GM21529 (cell line): Measurements from ENCODE around the gene ZFYVE21.
A peak's percentile ranks its signal among the peaks of the same experiment; 100 is the strongest.

Source experiments
- ATAC-seq: cut with Tn5 transposase; IDR thresholded peaks from one replicate; pipeline ENCODE4 v1.9.1; 2021; ENCODE audit not compliant: unreplicated experiment

Gene ZFYVE21

DNA sequence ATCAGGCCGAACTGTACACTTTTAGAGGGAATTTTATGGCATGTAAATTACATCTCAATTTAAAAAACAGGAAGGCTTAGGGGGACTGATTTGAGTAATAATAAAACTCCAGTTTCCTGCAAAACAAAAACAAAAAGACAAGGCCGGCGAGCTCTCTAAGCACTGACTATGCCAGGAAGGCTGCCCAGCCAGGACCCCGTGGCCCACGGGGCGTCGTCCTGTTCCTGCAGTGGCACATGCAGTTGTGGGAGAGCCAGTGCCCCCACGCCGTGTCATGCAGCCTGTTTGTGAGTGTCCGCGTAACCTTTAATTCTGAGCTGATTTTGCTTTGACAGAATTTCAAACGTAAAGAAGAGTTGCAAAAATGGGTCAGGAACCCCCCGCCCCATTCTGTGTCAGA is 10.9 kb upstream of the ZFYVE21 start:
- ATAC-seq, result no peak

DNA sequence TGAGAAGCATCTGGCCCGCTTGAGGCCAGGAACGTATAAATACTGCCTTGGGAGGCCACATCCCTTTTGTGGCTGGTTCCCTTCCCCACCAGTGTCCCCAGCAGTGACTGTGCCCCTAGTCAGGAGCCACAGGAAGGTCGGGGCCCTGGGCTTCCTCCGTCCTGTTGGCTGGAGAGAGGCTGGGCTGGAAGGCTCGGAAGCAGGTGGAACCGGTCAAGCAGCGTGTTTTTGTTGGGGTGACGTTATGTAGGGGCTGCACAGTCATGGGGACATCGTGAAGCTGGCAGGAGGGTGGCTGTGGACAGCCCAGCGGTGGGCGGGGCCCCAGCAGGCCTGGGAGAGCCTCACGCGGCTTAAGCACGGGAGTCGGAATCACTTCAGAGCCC is 10.5 kb upstream of the ZFYVE21 start:
- ATAC-seq, result no peak

DNA sequence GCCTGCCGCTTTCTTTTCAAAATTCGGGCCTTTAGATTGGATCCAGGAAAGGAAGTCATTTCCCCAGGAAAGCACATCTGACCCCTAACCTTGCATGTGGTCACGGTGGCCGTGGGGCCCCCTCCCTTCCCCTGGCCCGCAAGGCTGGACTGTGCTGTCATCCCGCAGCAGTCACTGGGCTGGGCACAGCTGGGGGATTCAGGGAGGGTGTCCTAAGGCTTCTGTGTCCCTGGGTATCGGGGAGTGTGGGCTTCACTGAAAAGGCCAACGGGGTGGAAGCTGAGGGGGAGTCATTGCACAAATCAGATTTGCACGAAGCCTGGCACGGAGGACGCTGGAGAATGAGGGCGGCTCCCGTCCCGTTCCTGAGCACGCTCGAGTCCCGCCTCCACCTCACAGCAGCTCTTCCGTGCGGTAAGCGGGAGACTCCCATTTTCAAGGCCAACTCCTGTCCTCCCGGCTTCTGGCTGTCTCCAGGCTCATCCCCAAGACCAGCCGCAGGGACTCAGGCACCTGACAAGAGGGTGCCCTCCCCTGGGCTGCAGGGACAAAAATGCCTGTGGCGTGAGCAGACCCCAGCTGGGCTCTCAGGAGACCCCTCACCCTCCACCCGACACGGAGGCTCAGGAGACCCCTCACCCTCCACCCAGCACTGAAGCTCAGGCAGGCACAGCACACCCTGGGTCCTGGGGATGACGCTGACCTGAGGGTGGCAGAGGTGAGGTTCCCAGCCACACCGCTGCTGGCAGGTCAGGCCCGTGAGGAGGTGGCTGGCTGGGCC is 9.9 kb upstream of the ZFYVE21 start:
- no peak for ATAC-seq

DNA sequence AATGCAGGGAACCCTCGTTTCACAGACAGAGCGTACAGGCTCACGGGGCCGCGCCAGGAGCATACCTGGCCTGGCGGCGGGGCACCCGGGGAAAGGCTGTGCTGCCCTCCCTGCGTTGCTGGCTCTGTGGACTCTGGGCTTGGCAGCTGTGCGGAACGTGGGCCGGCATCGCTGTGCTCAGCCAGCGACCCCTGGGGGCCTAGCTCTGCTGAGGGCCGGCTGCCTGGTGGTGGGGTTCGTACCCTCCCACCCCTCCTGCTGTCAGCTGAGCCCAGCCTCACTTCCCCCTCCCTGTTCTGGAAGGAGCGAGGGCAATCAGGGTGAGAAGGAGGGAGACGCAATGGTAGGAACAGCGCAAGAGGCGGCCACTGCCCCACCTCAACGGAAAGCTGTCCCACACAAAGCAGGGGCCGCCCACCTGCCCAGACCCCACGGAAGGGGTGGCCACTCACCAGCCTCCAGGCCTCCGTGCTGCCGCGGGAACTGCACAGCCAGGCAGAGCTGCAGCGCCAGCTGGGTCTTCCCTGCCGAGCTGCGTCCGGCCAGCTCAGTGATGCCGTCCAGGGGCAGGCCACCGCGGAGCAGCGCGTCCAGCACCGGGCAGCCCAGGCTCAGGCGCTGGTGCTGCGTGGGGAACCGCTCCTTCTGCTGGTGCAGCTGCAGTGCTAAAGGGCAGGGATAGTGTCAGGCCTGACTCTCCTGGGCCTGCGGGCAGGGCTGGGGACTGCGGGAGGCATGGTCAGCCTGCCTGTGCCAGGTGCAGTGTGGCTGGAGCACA is 8.9 kb upstream of the ZFYVE21 start:
- ATAC-seq, result no peak

DNA sequence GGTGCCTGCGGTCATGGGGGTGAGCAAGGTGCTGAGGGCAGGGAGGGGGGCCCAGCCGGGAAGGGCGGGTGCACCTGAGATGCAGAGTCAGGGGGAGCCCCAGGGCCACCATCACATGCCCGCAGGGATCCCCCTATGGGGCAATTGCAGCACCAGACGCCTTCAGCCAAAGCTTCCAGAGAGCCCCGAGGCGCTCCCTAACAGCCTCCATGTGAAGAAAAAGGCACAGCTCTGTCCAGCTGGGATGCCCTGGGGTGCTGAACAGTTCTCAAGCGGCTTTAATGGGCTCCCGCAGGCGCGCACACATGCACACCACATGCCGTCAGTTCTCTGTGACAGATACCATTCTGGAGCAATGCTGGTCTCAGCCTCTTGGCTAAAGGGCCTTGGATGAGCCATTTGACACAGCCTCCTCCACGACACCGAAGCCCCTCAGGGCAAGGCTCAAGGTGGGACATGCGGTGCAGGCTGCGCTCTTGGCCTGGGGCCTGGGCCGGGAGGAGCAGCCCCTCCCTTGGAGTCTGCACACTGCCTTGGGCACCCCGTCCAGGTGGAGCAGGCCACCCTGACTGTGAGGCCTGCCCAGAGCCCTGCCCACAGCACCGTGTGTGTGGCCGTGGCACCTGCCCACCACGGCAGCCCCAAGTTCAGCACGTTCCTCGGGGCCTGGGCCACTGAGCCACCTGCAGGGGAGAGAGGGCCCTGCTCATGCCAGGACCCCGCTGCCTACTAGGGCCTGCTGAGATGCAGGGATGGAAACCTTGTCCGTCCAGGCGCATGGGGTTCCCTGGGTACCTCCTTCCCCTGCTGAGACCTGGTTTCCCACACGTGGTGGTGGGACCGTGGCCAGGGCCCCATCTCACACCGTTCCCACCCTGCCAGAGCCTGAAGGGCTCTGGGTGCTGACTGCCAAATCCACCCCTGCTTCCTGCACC is 8.0 kb upstream of the ZFYVE21 start:
- no peak for ATAC-seq

DNA sequence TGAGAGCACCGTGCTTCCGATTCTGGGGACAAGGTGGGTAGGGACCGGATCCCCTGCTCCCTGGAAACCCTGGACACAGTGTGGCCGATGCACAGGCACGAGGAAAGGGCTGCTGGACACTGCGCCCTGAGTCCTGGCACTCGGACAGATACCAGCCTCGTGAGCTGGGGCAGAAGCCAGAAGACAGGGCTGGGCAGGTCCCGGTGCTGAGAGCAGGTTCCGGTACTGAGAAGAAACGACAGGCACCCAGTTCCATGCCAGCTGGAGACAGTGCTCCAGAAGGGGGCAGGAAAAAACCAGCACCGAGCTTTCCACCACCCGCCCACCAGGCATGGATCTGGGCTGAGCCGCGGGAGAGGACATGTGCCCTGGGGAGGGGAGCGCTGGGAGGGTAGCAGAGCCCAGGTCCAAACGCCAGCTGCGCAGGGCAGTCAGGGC is 6.8 kb upstream of the ZFYVE21 start:
- no peak for ATAC-seq

DNA sequence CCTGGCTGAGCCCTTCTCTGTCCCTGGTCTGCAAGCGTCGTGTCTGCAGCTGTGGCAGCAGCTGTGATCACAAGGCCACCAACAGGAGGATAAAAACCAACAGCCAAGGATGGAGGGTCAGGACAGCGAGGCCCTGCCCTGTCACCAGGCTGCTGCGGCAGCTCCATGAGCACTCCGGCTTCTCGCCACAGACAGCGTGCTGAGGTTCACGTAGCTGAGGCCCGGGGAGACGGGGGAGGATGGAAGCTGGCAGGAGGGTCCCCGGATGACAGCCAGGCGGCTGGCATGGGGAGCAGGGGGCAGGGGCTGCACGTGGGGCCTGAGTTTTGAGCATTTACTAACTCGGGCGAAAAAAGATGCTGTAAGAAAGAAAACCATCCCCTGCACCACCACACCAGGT is 5.8 kb upstream of the ZFYVE21 start:
- ATAC-seq, result no peak

DNA sequence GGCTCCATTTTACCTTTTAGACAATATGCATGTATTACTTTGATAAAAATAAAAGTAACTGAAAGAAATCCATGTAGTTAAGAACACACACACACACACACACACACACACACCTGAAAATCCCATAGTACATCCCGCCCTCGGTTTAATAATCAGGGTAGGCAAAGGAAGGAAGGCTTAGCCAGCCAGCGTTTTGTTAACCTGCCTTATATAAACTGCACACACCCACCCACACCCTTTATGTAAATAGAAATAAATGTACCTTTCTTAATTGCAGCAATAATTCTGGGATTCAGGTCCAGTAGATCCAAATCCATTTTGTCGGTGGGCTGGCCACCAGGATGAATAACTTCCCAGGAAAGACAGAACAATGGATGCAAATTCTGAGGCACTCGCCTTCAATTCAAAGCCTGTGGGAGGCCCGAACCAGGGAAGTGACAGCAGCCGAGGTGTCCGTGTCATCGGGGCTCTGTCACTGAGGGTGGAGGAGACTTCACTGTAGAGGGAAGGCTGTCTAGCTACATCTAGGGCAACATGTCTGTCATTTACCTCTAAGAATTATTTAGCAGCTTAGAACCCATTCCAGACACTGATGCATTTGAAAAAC is 4.7 kb upstream of the ZFYVE21 start:
- no peak for ATAC-seq

DNA sequence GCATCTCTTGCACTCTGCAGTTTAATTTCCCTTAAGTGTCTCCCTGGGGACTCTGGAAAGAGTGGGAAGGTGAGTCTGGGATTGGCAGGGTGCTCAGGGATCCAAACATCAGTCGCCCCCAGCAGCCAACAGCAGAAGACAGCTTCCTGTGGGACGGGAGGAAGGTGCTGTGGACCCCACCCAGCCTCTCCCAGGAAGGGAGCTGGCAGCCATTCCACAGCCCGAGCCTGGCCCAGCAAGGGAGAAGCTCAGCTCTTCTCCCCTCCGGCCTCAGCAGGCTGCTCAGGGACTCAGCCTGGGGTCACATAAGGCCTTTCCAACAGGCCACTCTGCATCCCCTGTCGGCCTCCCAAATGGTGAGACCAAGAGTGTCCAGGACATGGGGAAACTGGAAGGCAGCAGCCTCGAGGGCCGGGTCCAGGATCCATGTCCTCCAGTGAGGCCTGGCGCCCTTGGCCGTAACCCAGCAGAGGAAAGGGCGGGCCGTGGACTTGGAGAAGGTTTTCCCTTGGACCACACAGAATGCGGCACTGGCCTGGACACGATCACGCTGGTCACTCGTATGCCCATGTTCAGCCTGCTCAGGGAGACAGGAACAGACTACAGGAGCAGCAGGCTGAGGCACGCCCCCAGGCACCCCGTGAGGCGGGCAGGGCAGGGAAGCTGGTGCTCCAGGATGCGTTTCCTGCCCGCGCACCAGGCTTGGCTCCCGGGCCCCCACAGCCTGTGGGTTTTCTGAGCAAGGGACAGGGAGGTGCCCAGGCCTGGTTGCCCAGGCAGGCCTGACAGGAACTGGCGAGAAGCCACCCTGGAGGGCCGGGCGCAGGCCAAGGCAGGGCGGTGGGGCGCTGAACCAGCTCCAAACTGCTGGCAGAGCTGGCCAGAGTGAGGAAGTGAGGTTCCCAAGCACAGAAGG is 3.8 kb upstream of the ZFYVE21 start:
- ATAC-seq, result no peak

DNA sequence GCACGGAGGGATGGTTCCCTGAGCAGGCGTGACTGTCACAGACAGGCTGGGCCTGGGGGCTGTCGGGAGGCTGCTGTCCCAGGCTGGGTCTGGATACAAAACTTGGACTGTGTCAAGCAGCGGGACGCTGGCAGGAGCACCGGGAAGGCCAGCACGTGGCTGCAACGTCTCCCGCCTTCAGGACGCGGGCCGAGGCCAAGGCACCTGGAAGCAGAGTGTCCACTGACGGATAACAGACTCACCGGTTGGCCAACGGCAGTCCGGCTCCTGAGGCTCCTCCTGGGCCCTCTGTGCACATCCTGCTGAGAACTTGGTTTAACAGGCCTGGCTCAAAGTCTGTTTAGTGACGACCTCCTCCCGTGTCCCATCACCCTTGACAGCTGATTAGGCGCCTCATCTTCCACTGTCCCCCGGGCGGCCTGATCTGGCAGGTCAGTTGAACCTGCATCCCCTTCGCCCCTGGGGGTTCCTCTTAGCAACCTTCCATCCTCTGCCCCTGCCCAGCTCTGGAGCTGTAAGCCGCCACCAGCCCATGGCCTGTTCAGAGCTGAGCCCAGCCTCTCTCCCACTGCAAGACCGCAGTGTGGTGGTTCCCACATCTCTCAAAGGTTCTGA is 2.9 kb upstream of the ZFYVE21 start:
- no peak for ATAC-seq

DNA sequence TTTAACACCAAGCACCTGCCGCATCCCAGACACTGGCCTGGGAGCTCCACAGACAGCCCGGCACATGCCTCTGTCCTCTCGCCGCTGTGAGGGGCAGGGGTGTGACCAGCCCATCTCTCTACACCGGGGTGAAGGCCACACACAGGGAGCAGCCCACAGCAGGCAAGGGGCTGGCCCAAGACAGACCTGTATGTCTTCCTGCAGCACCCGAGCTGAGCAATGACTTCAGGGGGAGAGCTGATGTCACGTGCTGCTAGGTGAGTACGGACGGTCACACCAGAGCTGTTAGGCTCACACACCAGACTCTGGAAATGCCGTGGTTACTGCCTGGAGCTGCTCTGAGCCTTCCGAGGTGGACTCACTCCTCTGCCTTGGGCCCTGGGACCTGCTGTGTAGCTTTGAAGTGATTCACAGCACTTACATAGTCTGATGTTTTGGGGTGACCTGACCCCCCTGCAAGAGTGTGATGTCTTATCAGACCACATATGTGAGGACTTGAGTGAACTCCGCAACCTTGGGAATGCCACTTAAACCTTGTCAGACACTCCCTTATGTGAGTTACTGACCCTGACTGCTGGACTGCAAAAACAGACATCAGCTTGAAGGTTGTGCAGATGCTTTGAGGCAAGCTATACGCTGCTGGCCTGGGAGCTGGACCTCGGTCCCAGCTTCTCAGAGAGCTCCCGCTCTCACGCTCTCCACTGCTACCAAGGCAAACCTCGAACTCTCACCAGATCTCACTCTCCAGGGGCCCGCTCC is 2.1 kb upstream of the ZFYVE21 start:
- no peak for ATAC-seq

DNA sequence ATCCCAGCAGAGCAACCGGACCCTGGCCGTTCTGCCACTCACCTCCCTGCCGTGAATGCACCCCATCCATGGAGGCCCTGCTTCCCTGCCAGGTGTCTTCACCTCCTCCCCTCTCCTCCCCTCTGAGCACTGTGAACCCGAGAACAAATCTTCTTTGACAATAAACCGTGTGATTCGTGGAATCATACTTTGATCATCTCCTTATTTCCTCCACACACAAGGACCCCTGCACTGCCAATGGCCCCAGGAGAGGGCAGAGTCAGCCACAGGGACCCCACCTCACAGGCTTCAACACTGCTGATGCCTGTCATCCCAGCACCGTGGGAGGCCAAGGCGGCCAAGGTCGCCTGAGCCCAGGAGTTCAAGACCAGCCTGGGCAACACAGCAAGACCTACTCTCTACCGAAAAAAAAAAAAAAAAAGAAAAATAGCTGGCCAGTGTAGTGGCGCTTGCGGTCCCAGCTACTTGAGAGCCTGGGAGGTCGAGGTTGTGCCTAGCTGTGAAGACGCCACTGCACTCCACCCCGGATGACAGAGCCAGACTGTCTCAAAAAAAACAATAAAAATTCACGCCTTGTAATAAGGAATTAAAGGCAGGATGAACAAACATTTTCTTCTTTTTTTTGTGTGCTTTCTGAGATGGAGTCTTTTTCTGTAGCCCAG is 1.4 kb upstream of the ZFYVE21 start:
- ATAC-seq, result no peak

DNA sequence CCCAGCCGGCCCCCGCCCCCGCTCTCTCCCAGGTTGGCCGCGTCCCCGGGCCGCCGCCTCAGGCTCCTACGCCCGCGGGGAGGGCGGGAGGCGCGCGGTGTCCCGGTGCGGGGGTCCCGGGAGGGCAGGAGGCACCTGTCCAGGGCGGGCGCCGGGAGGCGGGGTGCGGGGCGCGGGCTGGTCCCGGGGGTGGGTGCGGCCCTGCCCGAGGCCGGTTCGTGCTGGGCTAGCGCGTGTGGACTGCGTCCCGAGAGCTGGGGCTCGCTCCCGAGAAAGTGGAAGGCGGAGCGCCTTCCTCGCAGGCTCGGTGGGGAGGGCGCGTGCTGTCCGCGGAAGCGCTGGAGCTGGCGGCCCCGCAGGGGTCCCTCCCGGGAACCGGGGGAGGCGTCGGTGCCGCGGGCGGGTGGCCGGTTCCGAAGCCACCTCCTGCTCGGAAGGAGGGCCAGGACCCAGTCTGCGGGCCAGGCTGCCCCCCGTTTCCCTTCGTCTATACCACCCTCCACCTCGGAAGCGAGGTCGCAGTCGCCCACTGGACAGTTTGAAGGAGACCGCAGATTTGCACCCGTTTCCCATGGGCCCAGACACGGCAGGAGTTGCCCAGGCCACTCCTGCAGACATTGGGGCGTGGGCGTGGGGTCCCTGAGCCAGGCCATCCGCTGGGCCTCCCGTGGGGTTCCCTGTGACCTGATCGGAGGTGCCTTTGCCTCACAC is 636 bp downstream of the ZFYVE21 start:
- peak; percentile 6 for ATAC-seq

DNA sequence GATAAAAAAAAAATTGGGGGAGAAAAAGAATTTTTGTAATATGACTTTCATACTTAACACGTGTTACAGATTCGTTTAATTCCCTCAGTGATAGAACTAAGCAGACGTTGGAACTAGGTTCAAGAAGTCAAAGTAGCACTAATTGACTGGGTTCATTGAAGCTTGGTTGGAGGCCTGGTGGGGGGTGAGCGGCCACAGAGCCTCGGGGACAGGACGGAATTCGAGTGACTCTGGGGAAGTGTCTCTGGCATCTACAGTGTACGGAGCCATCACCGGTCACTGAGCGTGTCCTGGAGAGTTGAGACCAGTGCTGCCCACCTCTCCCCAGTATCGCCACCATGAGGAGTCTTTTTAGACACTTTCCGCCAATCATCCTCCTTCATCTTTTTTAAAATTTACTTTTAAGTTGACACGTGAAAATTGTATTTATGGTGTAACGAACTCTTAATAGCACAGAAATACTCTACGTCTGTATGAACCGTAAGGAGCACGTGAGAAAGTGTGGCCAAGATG is 1.3 kb downstream of the ZFYVE21 start:
- no peak for ATAC-seq

DNA sequence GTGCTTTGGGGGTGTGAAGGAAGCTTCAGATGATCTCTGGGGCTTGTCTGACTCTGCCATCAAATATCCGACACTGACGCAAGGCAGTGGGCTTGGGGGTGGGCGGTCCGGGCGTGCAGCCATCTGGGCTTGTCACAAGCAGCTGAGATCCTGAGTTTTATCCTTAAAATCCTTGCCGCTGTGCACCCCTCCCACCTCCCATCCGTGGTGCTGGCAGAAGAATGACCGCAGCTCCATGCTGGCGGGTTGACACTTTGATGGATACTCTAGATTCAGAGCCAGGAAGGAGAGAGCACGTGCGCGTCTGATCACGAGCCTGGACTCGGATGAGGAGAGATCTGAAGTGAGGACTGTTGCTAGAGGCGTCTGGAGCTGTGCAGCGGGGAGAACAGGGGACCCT is 3.0 kb downstream of the ZFYVE21 start:
- no peak for ATAC-seq

DNA sequence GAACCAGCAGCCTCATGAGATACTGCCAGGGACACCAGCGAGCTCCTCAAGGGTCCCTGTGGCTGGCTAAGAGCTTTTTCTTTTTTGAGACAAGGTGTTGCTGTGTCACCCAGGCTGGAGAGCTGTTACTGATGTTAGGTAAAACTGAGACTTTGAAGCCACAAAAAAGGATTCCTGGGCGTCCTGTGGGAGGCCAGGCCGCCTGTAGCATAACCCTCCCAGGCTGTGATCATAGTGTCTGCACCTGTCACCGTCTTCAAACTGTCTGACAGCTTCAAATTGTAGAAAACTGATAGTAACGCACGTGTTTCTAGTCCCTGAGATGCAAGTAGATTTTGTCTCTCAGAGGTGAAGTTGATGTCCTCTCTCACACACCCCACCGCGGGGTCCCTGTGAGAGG is 4.1 kb downstream of the ZFYVE21 start:
- ATAC-seq, result no peak

DNA sequence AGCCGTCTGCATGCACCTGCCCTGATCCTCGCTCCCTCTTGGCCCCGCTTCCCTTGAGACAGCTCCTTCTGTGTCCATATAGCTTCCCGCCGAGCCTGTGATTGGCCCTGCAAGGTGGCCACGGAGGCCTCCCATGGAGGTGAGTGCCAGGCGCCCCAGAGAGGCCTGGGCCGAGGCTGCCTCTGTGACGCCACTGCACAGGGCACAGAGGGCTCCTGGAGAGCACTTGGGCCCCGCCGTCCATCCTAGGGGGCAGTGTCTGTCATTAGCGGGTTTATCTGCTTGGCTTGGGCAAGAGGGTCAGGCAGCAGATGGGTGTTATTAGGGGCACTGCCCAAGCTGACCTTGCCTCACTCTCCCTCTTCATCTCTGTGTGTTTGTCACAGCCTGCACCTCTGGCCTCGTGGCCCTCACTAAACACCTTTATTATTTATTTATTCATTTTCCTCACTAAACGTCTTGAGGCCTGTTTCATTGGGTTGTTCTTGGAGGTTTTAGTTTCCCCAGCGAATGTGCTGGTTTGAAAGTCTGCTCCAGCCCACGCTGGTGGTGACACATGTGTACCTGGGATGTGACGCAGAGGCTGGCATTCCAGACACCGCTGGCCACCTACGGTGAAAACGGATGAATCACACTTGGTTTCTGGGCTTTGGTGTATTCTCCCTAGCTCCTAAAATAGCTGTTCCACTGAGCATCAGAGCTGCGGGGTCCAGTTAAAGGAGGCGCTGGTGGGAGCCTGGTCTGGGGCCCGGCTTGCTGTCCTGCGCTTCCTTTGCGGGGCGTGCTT is 5.9 kb downstream of the ZFYVE21 start:
- no peak for ATAC-seq
